Left lung (tissue), 10 donors: Measurements from ENCODE around the gene CCDC27. TPM values are rescaled to one million over a fixed set of nuclear protein-coding genes. Genes with fewer than 3 reads are reported as not detected.
A peak's percentile ranks its signal among the peaks of the same experiment; 100 is the strongest.
"Not testable (repeated sequence)": the region's sequence is repeated elsewhere in the genome, so short reads cannot be mapped to it uniquely, and the experiment has no call there.

Experiments
- ATAC-seq: fragments of 200-7000 bp; cut with Tn5 transposase; one replicate; pipeline ENCODE4 v1.9.1; 2020; ENCODE audit warnings: moderate library complexity
- DNase-seq, 4 donors: peaks; one replicate each; pipeline ENCODE4 v3.0.0-alpha.2; 2013 to 2020
- H3K27ac ChIP-seq, 2 donors: fragments of 200-600 bp; sonication (generic) in 1 of 2; one replicate each; pipeline versions ENCODE4 v1.5.0 to v1.8.0; 2020 to 2021
- H3K27me3 ChIP-seq, 2 donors: fragments of 200-600 bp; sonication (generic) in 1 of 2; one replicate each; pipeline versions ENCODE4 v1.5.0 to v1.8.0; 2020 to 2021
- H3K36me3 ChIP-seq, 2 donors: fragments of 200-600 bp; sonication (generic) in 1 of 2; one replicate each; pipeline versions ENCODE4 v1.5.0 to v1.8.0; 2020 to 2021
- H3K4me1 ChIP-seq, 2 donors: fragments of 200-600 bp; one replicate each; pipeline ENCODE4 v1.8.0; 2021
- H3K4me3 ChIP-seq, 2 donors: fragments of 200-600 bp; sonication (generic) in 1 of 2; one replicate each; pipeline versions ENCODE4 v1.5.0 to v1.8.0; 2020 to 2021; ENCODE audit warnings: mild to moderate bottlenecking in 1 of 2
- H3K9me3 ChIP-seq, 2 donors: fragments of 200-600 bp; sonication (generic) in 1 of 2; one replicate each; pipeline versions ENCODE4 v1.5.0 to v1.8.0; 2020 to 2021
- CTCF ChIP-seq, 2 donors: fragments of 200-600 bp; sonication (generic) in 1 of 2; IDR thresholded peaks; one replicate each; pipeline versions ENCODE4 v1.5.0 to v1.8.0; 2021; ENCODE audit warnings: antibody characterized with exemption in 2 of 2
- intact Hi-C, 2 donors: fragments of 100-400 bp; cut with DNase I; formaldehyde crosslinking; loops; one replicate each; pipeline versions ENCODE4 v1.11.2 to v1.14.2; 2022
- polyA plus RNA-seq, 6 donors: library from polyadenylated mRNA; unstranded; fragments of 120-200 nt; gene quantifications; one replicate each; pipeline ENCODE4 v1.2.1, GENCODE V29; 2013; ENCODE audit not compliant: insufficient read length in 6 of 6
- total RNA-seq, 2 donors: library from RNA; stranded (reverse); fragmentation: NEBNext Ultra II Directional; extraction: Animal tissue kit (Norgen Biotek cat#: 25700); gene quantifications; one replicate each; pipeline ENCODE4 v1.2.1, GENCODE V29; 2021
- donor health status: DM: no; HTN: yes; CAD: no.
- donor health status: DM: no; HTN: no; CAD: no.

The CCDC27 gene
- total and polyA plus RNA-seq, 8 donors: 0.17 to 0.31 (median 0.25) TPM; not detected in 2

GRCh38 chr1:3718764-3719163 is 33.5 kb upstream of the CCDC27 start:
- no peaks in the 10 kb centered on the region for H3K36me3 ChIP-seq
- no peak for DNase-seq
- intact Hi-C loops: no loop called here
- H3K27me3 ChIP-seq: peaks cover 6 to 45% of the 10 kb centered on the region in 2 donors
- no peak overlapping the region for H3K27ac ChIP-seq
- ATAC-seq: no peak
- peaks cover 0 to 15% of the 10 kb centered on the region in 2 donors for H3K4me1 ChIP-seq
- TF ChIP-seq CTCF (IDR thresholded peaks at IDR 0.05): no peak
- no peak overlapping the region for H3K4me3 ChIP-seq
- no peaks in the 10 kb centered on the region for H3K9me3 ChIP-seq

GRCh38 chr1:3721955-3722465 is 30.2 kb upstream of the CCDC27 start:
- Histone ChIP-seq H3K4me3 (no peak overlapping the region), H3K27me3 (peaks cover 5 to 28% of the 10 kb centered on the region in 2 donors), H3K36me3 (no peaks in the 10 kb centered on the region), H3K4me1 (peaks cover 0 to 15% of the 10 kb centered on the region in 2 donors), H3K9me3 (no peaks in the 10 kb centered on the region), H3K27ac (no peak overlapping the region)
- DNase-seq (no peak), ATAC-seq (no peak)
- intact Hi-C loops: no loop called here
- no peak for TF ChIP-seq CTCF (IDR thresholded peaks at IDR 0.05)

- H3K27ac ChIP-seq: no peak overlapping the region
- TF ChIP-seq CTCF (IDR thresholded peaks at IDR 0.05): no peak
- ATAC-seq (no peak), DNase-seq (no peak)
- peaks cover 0 to 14% of the 10 kb centered on the region in 2 donors for H3K4me1 ChIP-seq
- H3K9me3 ChIP-seq: no peaks in the 10 kb centered on the region
- H3K4me3 ChIP-seq: no peak overlapping the region
- H3K36me3 ChIP-seq: no peaks in the 10 kb centered on the region
- peaks cover 0 to 28% of the 10 kb centered on the region in 2 donors for H3K27me3 ChIP-seq
- intact Hi-C loops: no loop called here
Measured at GRCh38 chr1:3722846-3723245, 29.4 kb upstream of the CCDC27 start.

GRCh38 chr1:3724416-3725030 is 27.7 kb upstream of the CCDC27 start:
- peak; percentile 83 for ATAC-seq
- H3K36me3 ChIP-seq, H3K4me3 ChIP-seq, H3K27ac ChIP-seq, intact Hi-C loops, H3K4me1 ChIP-seq, H3K9me3 ChIP-seq: not testable (repeated sequence)
- H3K27me3 ChIP-seq: peaks cover 0 to 28% of the 10 kb centered on the region in 2 donors
- peak; percentile 89 to 97 for TF ChIP-seq CTCF (IDR thresholded peaks at IDR 0.05)
- peak; percentile 45 to 93 (median 70) for DNase-seq

- DNase-seq (no peak), ATAC-seq (no peak)
- H3K4me3 ChIP-seq: no peak overlapping the region
- H3K4me1 ChIP-seq: peaks cover 0 to 3% of the 10 kb centered on the region in 2 donors
- no peak overlapping the region for H3K27ac ChIP-seq
- H3K27me3 ChIP-seq: peaks cover 0 to 36% of the 10 kb centered on the region in 2 donors
- intact Hi-C loops: no loop called here
- H3K36me3 ChIP-seq: no peaks in the 10 kb centered on the region
- no peak for TF ChIP-seq CTCF (IDR thresholded peaks at IDR 0.05)
- H3K9me3 ChIP-seq: no peaks in the 10 kb centered on the region
Measured at GRCh38 chr1:3725366-3725765, 26.9 kb upstream of the CCDC27 start.
